GM19351 (cell line): ENCODE data around the gene BOLA2B.

Experiments used
- ATAC-seq: cut with Tn5 transposase; IDR thresholded peaks from one replicate; pipeline ENCODE4 v1.9.1; 2021; ENCODE audit warnings: mild to moderate bottlenecking, moderate library complexity; ENCODE audit not compliant: unreplicated experiment

Gene BOLA2B

GRCh38 chr16:30145657-30146056, 47.8 kb downstream of the BOLA2B start:
- no peak for ATAC-seq

- ATAC-seq: no peak
These were observed 48.5 kb downstream of the BOLA2B start for GRCh38 chr16:30144917-30145316.

GRCh38 chr16:30144017-30144416, 49.4 kb downstream of the BOLA2B start:
- ATAC-seq: no peak

GRCh38 chr16:30143347-30143702, 50.1 kb downstream of the BOLA2B start:
- no peak for ATAC-seq
